Stimulated activated CD4-positive, alpha-beta T cell treated with anti-CD3 and anti-CD28 coated beads, Interleukin-12 subunit alpha, Interleukin-12 subunit beta, amount 100 ng/mL, for 4 hours (primary cell): ENCODE measurements around the gene ARL5B.
"Not testable (repeated sequence)": the region's sequence is repeated elsewhere in the genome, so short reads cannot be mapped to it uniquely, and the experiment has no call there.

Source experiments
- DNase-seq: peaks from one replicate; pipeline ENCODE4 v3.0.0-alpha.2; 2020

The ARL5B gene

GRCh38 chr10:18659125-18659818 is at the start of gene ARL5B:
ARL5B (plus strand) TSS chr10:18659431; CDS start chr10:18659638, 207 bp downstream.
- peak; percentile 96 for DNase-seq

- DNase-seq: no peak
Observed at GRCh38 chr10:18610517-18610916, 48.7 kb upstream of the ARL5B start.

- no peak for DNase-seq
Observed at GRCh38 chr10:18611168-18611567, 48.1 kb upstream of the ARL5B start.

GRCh38 chr10:18615618-18616017 is 43.6 kb upstream of the ARL5B start:
- DNase-seq: no peak

GRCh38 chr10:18616337-18616736 is 42.9 kb upstream of the ARL5B start:
- no peak for DNase-seq

GRCh38 chr10:18619016-18619415 is 40.2 kb upstream of the ARL5B start:
- DNase-seq: no peak

- no peak for DNase-seq
Observed at GRCh38 chr10:18620856-18621255, 38.4 kb upstream of the ARL5B start.

GRCh38 chr10:18623671-18624070 is 35.6 kb upstream of the ARL5B start:
- DNase-seq: not testable (repeated sequence)

GRCh38 chr10:18625886-18626285 is 33.3 kb upstream of the ARL5B start:
- DNase-seq: no peak

GRCh38 chr10:18627452-18628018 is 31.7 kb upstream of the ARL5B start:
- peak; percentile 57 for DNase-seq

- not testable (repeated sequence) for DNase-seq
Observed at GRCh38 chr10:18632500-18632899, 26.7 kb upstream of the ARL5B start.

GRCh38 chr10:18635995-18636394 is 23.2 kb upstream of the ARL5B start:
- DNase-seq: no peak

GRCh38 chr10:18637400-18637799 is 21.8 kb upstream of the ARL5B start:
- DNase-seq: not testable (repeated sequence)

- DNase-seq: not testable (repeated sequence)
Observed at GRCh38 chr10:18639719-18640118, 19.5 kb upstream of the ARL5B start.

- DNase-seq: no peak
Observed at GRCh38 chr10:18647151-18647550, 12.1 kb upstream of the ARL5B start.

- DNase-seq: no peak
Observed at GRCh38 chr10:18647945-18648344, 11.3 kb upstream of the ARL5B start.

GRCh38 chr10:18649364-18649959 is 9.8 kb upstream of the ARL5B start:
- DNase-seq: no peak

GRCh38 chr10:18650404-18650997 is 8.7 kb upstream of the ARL5B start:
- no peak for DNase-seq

- DNase-seq: peak; percentile 91
Observed at GRCh38 chr10:18651324-18652007, 7.8 kb upstream of the ARL5B start, which contains the start of gene NSUN6. NSUN6 (minus strand) TSS chr10:18651587; CDS start chr10:18651203, 384 bp downstream.

GRCh38 chr10:18653112-18653511 is 6.1 kb upstream of the ARL5B start:
- no peak for DNase-seq

- no peak for DNase-seq
Observed at GRCh38 chr10:18656724-18657123, 2.5 kb upstream of the ARL5B start.

- no peak for DNase-seq
Observed at GRCh38 chr10:18658271-18659124, 733 bp upstream of the ARL5B start.
